Mucosa of stomach (tissue), 1 donor: ENCODE results near the gene HIPK4.
A peak's percentile ranks its signal among the peaks of the same experiment; 100 is the strongest.

ENCODE experiments used
- H3K27me3 ChIP-seq: one replicate; pipeline ENCODE4 v1.7.0; 2013; ENCODE audit warnings: mild to moderate bottlenecking, low read length; ENCODE audit not compliant: control insufficient read depth, insufficient read depth
- H3K36me3 ChIP-seq: one replicate; pipeline ENCODE4 v1.7.0; 2013; ENCODE audit warnings: low read length; ENCODE audit not compliant: control insufficient read depth, insufficient read depth
- H3K4me1 ChIP-seq: one replicate; pipeline ENCODE4 v1.7.0; 2013; ENCODE audit warnings: mild to moderate bottlenecking, low read length; ENCODE audit not compliant: control insufficient read depth, insufficient read depth
- H3K4me3 ChIP-seq: one replicate; pipeline ENCODE4 v1.7.0; 2013; ENCODE audit warnings: low read length
- H3K9ac ChIP-seq: one replicate; pipeline ENCODE4 v1.7.0; 2013; ENCODE audit warnings: mild to moderate bottlenecking, low read length, moderate library complexity
- H3K9me3 ChIP-seq: one replicate; pipeline ENCODE4 v1.7.0; 2013; ENCODE audit warnings: mild to moderate bottlenecking, low read length, moderate library complexity; ENCODE audit not compliant: control insufficient read depth
- donor health status: Pancreatic carcinoma.

HIPK4 gene

GRCh38 chr19:40356681-40357595 lies 33.0 kb downstream of the HIPK4 start:
- Histone ChIP-seq H3K36me3 (no peaks in the 10 kb centered on the region), H3K9ac (no peak overlapping the region), H3K4me1 (no peaks in the 10 kb centered on the region), H3K4me3 (no peak overlapping the region), H3K9me3 (no peaks in the 10 kb centered on the region), H3K27me3 (no peaks in the 10 kb centered on the region)

- Histone ChIP-seq H3K9ac (no peak overlapping the region), H3K36me3 (peaks cover 4% of the 10 kb centered on the region)
Measured at GRCh38 chr19:40355975-40356680, 33.9 kb downstream of the HIPK4 start.

GRCh38 chr19:40348961-40349507 lies 40.9 kb downstream of the HIPK4 start:
- H3K4me3 ChIP-seq: peak overlapping the region; percentile 80
- no peaks in the 10 kb centered on the region for H3K9me3 ChIP-seq
- peaks cover 4% of the 10 kb centered on the region for H3K36me3 ChIP-seq
- no peaks in the 10 kb centered on the region for H3K27me3 ChIP-seq
- H3K9ac ChIP-seq: peak overlapping the region; percentile 84
- peaks cover 5% of the 10 kb centered on the region for H3K4me1 ChIP-seq

More at GRCh38 chr19:40355975-40356680, 33.9 kb downstream of the HIPK4 start:
- Histone ChIP-seq H3K4me1 (no peaks in the 10 kb centered on the region), H3K9me3 (no peaks in the 10 kb centered on the region), H3K27me3 (no peaks in the 10 kb centered on the region), H3K4me3 (no peak overlapping the region)

GRCh38 chr19:40348125-40348913 lies 41.7 kb downstream of the HIPK4 start, which contains the start of the genes C19orf47 and PLD3:
Gene C19orf47 (minus strand): TSS chr19:40348397. CDS start chr19:40341857, 6,540 bp downstream.
Gene PLD3 (plus strand): TSS chr19:40348695. CDS start chr19:40366484, 17,789 bp downstream.
- Histone ChIP-seq H3K4me3 (peak within 1 kb of the TSS; percentile 80), H3K27me3 (no peaks in the 10 kb centered on the region), H3K9me3 (no peaks in the 10 kb centered on the region), H3K36me3 (peaks cover 4% of the 10 kb centered on the region), H3K4me1 (peaks cover 5% of the 10 kb centered on the region), H3K9ac (peak within 1 kb of the TSS; percentile 84)

GRCh38 chr19:40344422-40344821 lies 45.6 kb downstream of the HIPK4 start:
- Histone ChIP-seq H3K36me3 (no peaks in the 10 kb centered on the region), H3K4me1 (peaks cover 4% of the 10 kb centered on the region), H3K9ac (no peak overlapping the region)

GRCh38 chr19:40342644-40343311 lies 47.2 kb downstream of the HIPK4 start:
- no peaks in the 10 kb centered on the region for H3K9me3 ChIP-seq
- no peak overlapping the region for H3K4me3 ChIP-seq
- no peaks in the 10 kb centered on the region for H3K27me3 ChIP-seq
- H3K36me3 ChIP-seq: no peaks in the 10 kb centered on the region
- H3K9ac ChIP-seq: no peak overlapping the region
- H3K4me1 ChIP-seq: no peaks in the 10 kb centered on the region

More at GRCh38 chr19:40344422-40344821, 45.6 kb downstream of the HIPK4 start:
- no peaks in the 10 kb centered on the region for H3K9me3 ChIP-seq
- H3K4me3 ChIP-seq: no peak overlapping the region
- no peaks in the 10 kb centered on the region for H3K27me3 ChIP-seq

- no peaks in the 10 kb centered on the region for H3K9me3 ChIP-seq
- H3K36me3 ChIP-seq: no peaks in the 10 kb centered on the region
- no peaks in the 10 kb centered on the region for H3K27me3 ChIP-seq
- no peak overlapping the region for H3K9ac ChIP-seq
- H3K4me3 ChIP-seq: no peak overlapping the region
- H3K4me1 ChIP-seq: no peaks in the 10 kb centered on the region
Measured at GRCh38 chr19:40341601-40342482, 48.1 kb downstream of the HIPK4 start.

- H3K36me3 ChIP-seq: no peaks in the 10 kb centered on the region
Measured at GRCh38 chr19:40339018-40339728, 50.8 kb downstream of the HIPK4 start.

GRCh38 chr19:40337594-40337993 lies 52.4 kb downstream of the HIPK4 start:
- no peak overlapping the region for H3K9ac ChIP-seq
- no peaks in the 10 kb centered on the region for H3K36me3 ChIP-seq
- no peaks in the 10 kb centered on the region for H3K27me3 ChIP-seq
- no peaks in the 10 kb centered on the region for H3K4me1 ChIP-seq
- H3K4me3 ChIP-seq: no peak overlapping the region
- no peaks in the 10 kb centered on the region for H3K9me3 ChIP-seq

More at GRCh38 chr19:40339018-40339728, 50.8 kb downstream of the HIPK4 start:
- Histone ChIP-seq H3K9me3 (no peaks in the 10 kb centered on the region), H3K9ac (no peak overlapping the region), H3K4me1 (no peaks in the 10 kb centered on the region), H3K27me3 (no peaks in the 10 kb centered on the region), H3K4me3 (no peak overlapping the region)

- no peaks in the 10 kb centered on the region for H3K27me3 ChIP-seq
- H3K9ac ChIP-seq: no peak overlapping the region
- H3K4me1 ChIP-seq: no peaks in the 10 kb centered on the region
- no peaks in the 10 kb centered on the region for H3K9me3 ChIP-seq
- H3K4me3 ChIP-seq: no peak overlapping the region
- no peaks in the 10 kb centered on the region for H3K36me3 ChIP-seq
Measured at GRCh38 chr19:40337107-40337506, 52.9 kb downstream of the HIPK4 start.
